DND-41 (cell line): ENCODE measurements around the gene FLOT1.

Experiments
- EZH2 ChIP-seq: IDR thresholded peaks from 3 replicates; pipeline ENCODE4 v1.6.1; 2012; ENCODE audit warnings: borderline replicate concordance, low read depth, mild to moderate bottlenecking, moderate library complexity, low read length, inconsistent platforms; ENCODE audit not compliant: severe bottlenecking
- TF ChIP-seq, protein P1 (sequence below): IDR thresholded peaks from 2 replicates; pipeline ENCODE4 v1.5.1; 2012; ENCODE audit warnings: borderline replicate concordance, low read length, moderate library complexity, mild to moderate bottlenecking; ENCODE audit not compliant: poor library complexity, severe bottlenecking; ENCODE audit errors: extremely low read depth

DNA sequence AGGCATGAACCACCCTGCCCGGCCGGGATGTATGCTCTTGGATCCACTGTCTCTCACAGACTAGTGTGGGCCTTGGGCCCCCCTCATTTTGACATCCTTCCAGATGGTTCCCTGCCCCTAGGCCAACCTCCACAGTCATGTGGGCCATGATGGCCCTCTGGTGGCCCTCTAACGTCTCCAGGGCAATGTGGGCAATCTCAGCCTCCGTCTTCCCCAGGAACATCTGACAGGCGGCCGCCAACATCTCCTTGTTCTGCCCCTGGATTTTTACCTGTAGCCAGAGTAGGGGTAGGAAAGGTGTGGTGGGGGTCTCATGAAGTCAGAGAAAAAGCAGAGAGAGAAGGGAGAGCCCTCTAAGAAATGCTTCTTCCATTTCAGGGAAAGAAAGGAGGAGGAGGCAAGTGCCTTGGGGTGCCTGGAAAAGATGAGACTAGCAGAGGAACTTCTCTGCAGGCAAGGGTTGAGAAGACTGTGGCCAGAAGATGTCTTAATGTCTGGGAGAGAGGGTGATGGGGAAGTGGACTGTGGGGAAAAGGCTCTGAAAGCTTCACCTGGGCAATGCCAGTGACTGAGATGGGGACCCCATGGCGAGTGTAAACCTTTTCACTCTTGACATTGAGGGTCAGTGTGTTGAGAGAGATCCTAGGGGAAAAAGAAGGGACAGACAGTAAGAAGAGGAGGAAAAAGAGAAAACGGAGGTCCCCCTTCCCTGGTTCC lies 1.3 kb downstream of the FLOT1 start:
- TF ChIP-seq, protein P1, sequence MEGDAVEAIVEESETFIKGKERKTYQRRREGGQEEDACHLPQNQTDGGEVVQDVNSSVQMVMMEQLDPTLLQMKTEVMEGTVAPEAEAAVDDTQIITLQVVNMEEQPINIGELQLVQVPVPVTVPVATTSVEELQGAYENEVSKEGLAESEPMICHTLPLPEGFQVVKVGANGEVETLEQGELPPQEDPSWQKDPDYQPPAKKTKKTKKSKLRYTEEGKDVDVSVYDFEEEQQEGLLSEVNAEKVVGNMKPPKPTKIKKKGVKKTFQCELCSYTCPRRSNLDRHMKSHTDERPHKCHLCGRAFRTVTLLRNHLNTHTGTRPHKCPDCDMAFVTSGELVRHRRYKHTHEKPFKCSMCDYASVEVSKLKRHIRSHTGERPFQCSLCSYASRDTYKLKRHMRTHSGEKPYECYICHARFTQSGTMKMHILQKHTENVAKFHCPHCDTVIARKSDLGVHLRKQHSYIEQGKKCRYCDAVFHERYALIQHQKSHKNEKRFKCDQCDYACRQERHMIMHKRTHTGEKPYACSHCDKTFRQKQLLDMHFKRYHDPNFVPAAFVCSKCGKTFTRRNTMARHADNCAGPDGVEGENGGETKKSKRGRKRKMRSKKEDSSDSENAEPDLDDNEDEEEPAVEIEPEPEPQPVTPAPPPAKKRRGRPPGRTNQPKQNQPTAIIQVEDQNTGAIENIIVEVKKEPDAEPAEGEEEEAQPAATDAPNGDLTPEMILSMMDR: peak; percentile 15
- no peak for TF ChIP-seq EZH2
